ENCODE results near the gene KMT2B.
"Not testable (repeated sequence)": the region's sequence is repeated elsewhere in the genome, so short reads cannot be mapped to it uniquely, and the experiment has no call there.

Gene KMT2B

DNA sequence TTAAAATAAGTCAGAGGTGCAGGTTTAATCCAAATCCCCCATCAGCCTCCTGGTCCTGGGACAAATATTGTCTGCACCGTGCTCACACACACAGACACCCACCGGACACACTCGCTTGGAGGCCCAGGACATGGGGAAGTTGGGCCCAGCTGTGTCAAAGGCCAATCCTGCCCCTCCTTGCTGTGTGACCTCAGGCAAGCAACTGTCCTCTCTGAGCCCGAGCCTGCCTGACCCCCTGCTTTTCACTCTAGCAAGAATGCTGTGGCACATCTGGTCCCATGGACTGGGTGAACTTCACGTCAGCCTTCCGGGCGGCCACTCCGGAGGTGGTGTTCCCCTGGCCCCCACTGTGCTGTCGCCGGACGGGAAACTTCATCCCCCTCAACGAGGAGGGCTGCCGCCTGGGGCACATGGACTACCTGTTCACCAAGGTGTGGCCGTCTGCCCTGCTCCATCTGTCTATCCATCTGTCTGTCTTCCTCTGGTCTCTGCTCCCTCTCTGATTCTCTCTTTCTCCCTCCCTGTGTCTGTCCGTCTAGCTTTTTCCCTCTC, 42.1 kb upstream of the KMT2B start:
- Histone ChIP-seq H3K4me1 (ENCODE audit: control insufficient read depth, insufficient read depth, low read length) (peaks cover 6% of the 10 kb centered on the region), H3K4me3 (ENCODE audit: low read depth, low read length) (no peak overlapping the region), H3K27ac (ENCODE audit: extremely low read depth, low read depth, low read length) (no peak overlapping the region), H3K9me3 (ENCODE audit: control insufficient read depth, insufficient read depth, low read depth, low read length) (no peaks in the 10 kb centered on the region), H3K36me3 (ENCODE audit: control insufficient read depth in 2 of 2, insufficient read depth in 1 of 2, low read length in 2 of 2) (no peaks in the 10 kb centered on the region; a peak in 1 of 3 replicates)
- ChIA-PET POLR2A (no interaction called here), CTCF (interaction anchor here (1.1 to 1.4 kb wide), 2 partner anchors 13 to 127 kb away, joined by 3 to 6 read pairs; no protein-coding TSS in a partner anchor)
- peak; percentile 64; the same call in 1 of the 2 replicates for TF ChIP-seq ZNF768 (tag by site-specific recombination; IDR thresholded peaks at IDR 0.05)
- no peak for TF ChIP-seq SCRT2 (tag by site-specific recombination; IDR thresholded peaks at IDR 0.05)
- TF ChIP-seq ZNF366 (tag by site-specific recombination; conservative IDR thresholded peaks at IDR 0.05), result peak; percentile 51

DNA sequence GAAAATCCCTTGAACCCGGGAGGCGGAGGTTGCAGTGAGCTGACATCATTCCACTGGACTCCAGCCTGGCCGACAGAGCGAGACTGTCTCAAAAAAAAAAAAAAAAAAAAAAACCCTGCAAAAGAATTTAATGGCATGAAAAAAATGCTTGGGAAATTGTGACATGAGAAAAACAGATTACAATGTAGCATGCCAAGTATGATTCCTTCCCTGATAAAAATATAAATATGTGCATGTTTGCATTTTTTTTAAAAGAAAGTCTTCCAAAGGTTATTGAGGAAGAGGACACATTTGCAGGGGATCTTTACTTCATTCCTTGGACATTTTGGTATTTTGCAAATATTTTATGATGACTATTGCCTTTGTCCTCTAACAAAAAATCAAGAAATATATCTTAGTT, 28.0 kb upstream of the KMT2B start:
- Histone ChIP-seq H3K36me3 (ENCODE audit: control insufficient read depth in 2 of 2, insufficient read depth in 1 of 2, low read length in 2 of 2) (no peaks in the 10 kb centered on the region; a peak in 1 of 3 replicates), H3K4me3 (ENCODE audit: low read depth, low read length) (no peak overlapping the region), H3K4me1 (ENCODE audit: control insufficient read depth, insufficient read depth, low read length) (no peaks in the 10 kb centered on the region), H3K9me3 (ENCODE audit: control insufficient read depth, insufficient read depth, low read depth, low read length) (no peaks in the 10 kb centered on the region; the same call in 1 of the 2 replicates), H3K27ac (ENCODE audit: extremely low read depth, low read depth, low read length) (no peak overlapping the region)
- ChIA-PET CTCF (interaction anchor here (0.8 to 2.0 kb wide), 12 partner anchors 9 to 337 kb away, joined by 3 to 10 read pairs (median 4); no protein-coding TSS in a partner anchor), POLR2A (interaction anchor here (1.7 kb wide), 1 partner anchor 16 kb away, joined by 6 read pairs; no protein-coding TSS in a partner anchor)
- TF ChIP-seq ZNF658 (tag by site-specific recombination; IDR thresholded peaks at IDR 0.05), result no peak
- TF ChIP-seq ZSCAN16 (tag by site-specific recombination; IDR thresholded peaks at IDR 0.05), result no peak
- TF ChIP-seq ZNF23 (tag by site-specific recombination; IDR thresholded peaks at IDR 0.05; ENCODE audit: borderline replicate concordance), result no peak
- no peak for TF ChIP-seq ZNF174 (tag by site-specific recombination; IDR thresholded peaks at IDR 0.05)
- no peak for TF ChIP-seq ZNF19 (tag by site-specific recombination; IDR thresholded peaks at IDR 0.05; ENCODE audit: low read depth)
- TF ChIP-seq ZNF677 (tag by site-specific recombination; IDR thresholded peaks at IDR 0.05), result no peak
- no peak for TF ChIP-seq MEIS1 (CRISPR knock-in tag; IDR thresholded peaks at IDR 0.05; ENCODE audit: borderline replicate concordance)
- no peak for TF ChIP-seq OSR2 (tag by site-specific recombination; IDR thresholded peaks at IDR 0.05)
- no peak for TF ChIP-seq ZNF335 (tag by site-specific recombination; conservative IDR thresholded peaks at IDR 0.05)
- TF ChIP-seq ZNF629 (tag by site-specific recombination; IDR thresholded peaks at IDR 0.05), result no peak
- no peak for TF ChIP-seq ZSCAN23 (tag by site-specific recombination; IDR thresholded peaks at IDR 0.05)
- TF ChIP-seq ZSCAN18 (tag by site-specific recombination; IDR thresholded peaks at IDR 0.05), result no peak

DNA sequence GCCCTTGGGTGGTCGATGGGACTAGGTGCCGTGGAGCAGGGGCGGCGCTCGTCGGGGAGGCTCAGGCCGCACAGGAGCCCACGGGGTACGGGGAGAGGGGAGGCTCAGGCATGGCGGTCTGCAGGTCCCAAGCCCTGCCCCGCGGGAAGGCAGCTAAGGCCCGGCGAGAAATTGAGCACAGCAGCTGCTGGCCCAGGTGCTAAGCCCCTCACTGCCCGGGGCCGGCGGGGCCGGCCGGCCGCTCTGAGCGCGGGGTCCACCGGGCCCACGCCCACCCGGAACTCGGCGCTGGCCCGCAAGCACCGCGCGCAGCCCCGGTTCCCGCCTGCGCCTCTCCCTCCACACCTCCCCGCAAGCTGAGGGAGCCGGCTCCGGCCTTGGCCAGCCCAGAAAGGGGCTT, 26.7 kb upstream of the KMT2B start:
- H3K4me3 ChIP-seq (ENCODE audit: low read depth, low read length); H3K27ac ChIP-seq (ENCODE audit: extremely low read depth, low read depth, low read length); POLR2A ChIA-PET; H3K36me3 ChIP-seq (ENCODE audit: control insufficient read depth in 2 of 2, insufficient read depth in 1 of 2, low read length in 2 of 2); H3K4me1 ChIP-seq (ENCODE audit: control insufficient read depth, insufficient read depth, low read length); H3K9me3 ChIP-seq (ENCODE audit: control insufficient read depth, insufficient read depth, low read depth, low read length): not testable (repeated sequence)
- CTCF ChIA-PET, result interaction anchor here (1.4 to 10.4 kb wide), 5 partner anchors 10 to 240 kb away, joined by 4 to 119 read pairs (median 11); no protein-coding TSS in a partner anchor

DNA sequence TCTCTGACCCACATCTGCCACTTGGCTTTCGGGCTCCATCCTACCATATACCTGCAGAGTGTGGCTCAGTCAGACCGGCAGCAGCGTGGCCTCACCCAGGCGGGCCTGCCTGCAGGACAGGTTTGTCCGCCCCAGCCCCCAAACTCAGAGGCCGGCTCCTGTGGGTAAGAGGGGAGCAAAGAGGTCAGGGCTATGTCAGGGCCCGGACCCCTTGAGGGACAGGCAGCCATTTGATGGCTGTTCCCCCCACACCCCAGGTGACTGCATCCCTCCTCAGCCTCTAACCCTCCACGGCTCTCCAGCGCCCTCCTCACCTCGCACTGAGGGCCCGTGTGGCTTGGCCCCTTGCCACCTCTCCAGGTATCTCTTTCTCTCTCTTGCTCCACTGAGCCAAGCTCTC, 25.8 kb upstream of the KMT2B start:
- no peak overlapping the region for H3K27ac ChIP-seq (ENCODE audit: extremely low read depth, low read depth, low read length)
- no peak overlapping the region for H3K4me3 ChIP-seq (ENCODE audit: low read depth, low read length)
- no peaks in the 10 kb centered on the region; a peak in 1 of 3 replicates for H3K36me3 ChIP-seq (ENCODE audit: control insufficient read depth in 2 of 2, insufficient read depth in 1 of 2, low read length in 2 of 2)
- no peaks in the 10 kb centered on the region for H3K4me1 ChIP-seq (ENCODE audit: control insufficient read depth, insufficient read depth, low read length)
- POLR2A ChIA-PET, result interaction anchor here (1.5 to 2.0 kb wide), 2 partner anchors 10 to 44 kb away, joined by 5 read pairs; partner anchors contain the start of gene COX6B1
- CTCF ChIA-PET, result interaction anchor here (0.6 to 10.4 kb wide), 40 partner anchors 8 to 1014 kb away, joined by 3 to 119 read pairs (median 4); partner anchors contain the start of genes COX6B1, LIN37, PSENEN and U2AF1L4
- 0 out of 2 replicates have a peak, but pooled peaks have one; percentile 7 for TF ChIP-seq BCL11A (tag by site-specific recombination; IDR thresholded peaks at IDR 0.05; ENCODE audit: low read depth)
- no peak for TF ChIP-seq ZNF792 (tag by site-specific recombination; IDR thresholded peaks at IDR 0.05)
- TF ChIP-seq ZNF211 (tag by site-specific recombination; IDR thresholded peaks at IDR 0.05; ENCODE audit: low read depth), result no peak
- TF ChIP-seq ZNF747 (tag by site-specific recombination; IDR thresholded peaks at IDR 0.05), result no peak
- no peak for TF ChIP-seq ELK4 (IDR thresholded peaks at IDR 0.05; ENCODE audit: borderline replicate concordance, low read depth, low read length)
- no peaks in the 10 kb centered on the region; the same call in 1 of the 2 replicates for H3K9me3 ChIP-seq (ENCODE audit: control insufficient read depth, insufficient read depth, low read depth, low read length)
